KMS-11 (cell line): ENCODE results near the gene TAGAP.
"Not testable (repeated sequence)": the region's sequence is repeated elsewhere in the genome, so short reads cannot be mapped to it uniquely, and the experiment has no call there.

Experiments used
- H2AFZ ChIP-seq: fragments of 200-600 bp; sonication (generic); 2 replicates; pipeline ENCODE4 v1.6.1; 2016; ENCODE audit warnings: antibody characterized with exemption, mixed run types, low read depth
- H3K27ac ChIP-seq: fragments of 200-600 bp; sonication (generic); 2 replicates; pipeline ENCODE4 v1.6.1; 2016; ENCODE audit warnings: mild to moderate bottlenecking, mixed run types
- H3K27me3 ChIP-seq: fragments of 200-600 bp; sonication (generic); 2 replicates; pipeline ENCODE4 v1.6.1; 2017; ENCODE audit warnings: mild to moderate bottlenecking, low read depth, mixed run types, moderate library complexity; ENCODE audit not compliant: insufficient read depth
- H3K36me3 ChIP-seq: fragments of 200-600 bp; sonication (generic); 2 replicates; pipeline ENCODE4 v1.6.1; 2017; ENCODE audit warnings: mild to moderate bottlenecking, mixed run types; ENCODE audit not compliant: insufficient read depth
- H3K4me1 ChIP-seq: fragments of 200-600 bp; sonication (generic); 2 replicates; pipeline ENCODE4 v1.6.1; 2016; ENCODE audit warnings: mild to moderate bottlenecking, low read depth, mixed run types; ENCODE audit not compliant: poor library complexity, severe bottlenecking
- H3K4me2 ChIP-seq: fragments of 200-600 bp; sonication (generic); 2 replicates; pipeline ENCODE4 v1.7.0; 2016; ENCODE audit warnings: mild to moderate bottlenecking, mixed run types
- H3K4me3 ChIP-seq: fragments of 200-600 bp; sonication (generic); IDR thresholded peaks from 2 replicates; pipeline ENCODE4 v1.6.1; 2017; ENCODE audit warnings: low read depth, low read length, mixed read lengths; ENCODE audit not compliant: insufficient read depth
- H3K79me2 ChIP-seq: fragments of 200-600 bp; sonication (generic); 2 replicates; pipeline ENCODE4 v1.6.1; 2016; ENCODE audit warnings: low read depth, mixed run types; ENCODE audit not compliant: insufficient read depth
- H3K9ac ChIP-seq: fragments of 200-600 bp; sonication (generic); 2 replicates; pipeline ENCODE4 v1.6.1; 2016; ENCODE audit warnings: mild to moderate bottlenecking, mixed run types
- H4K20me1 ChIP-seq: fragments of 200-600 bp; sonication (generic); 2 replicates; pipeline ENCODE4 v1.6.1; 2016; ENCODE audit warnings: mild to moderate bottlenecking, mixed run types; ENCODE audit not compliant: insufficient read depth
- TF ChIP-seq, protein P1 (sequence below): fragments of 200-600 bp; sonication (generic); conservative IDR thresholded peaks from 2 replicates; pipeline ENCODE4 v1.6.1; 2017; ENCODE audit warnings: low read depth, mild to moderate bottlenecking, antibody characterized with exemption, low read length, moderate library complexity, mixed read lengths

The TAGAP gene

DNA sequence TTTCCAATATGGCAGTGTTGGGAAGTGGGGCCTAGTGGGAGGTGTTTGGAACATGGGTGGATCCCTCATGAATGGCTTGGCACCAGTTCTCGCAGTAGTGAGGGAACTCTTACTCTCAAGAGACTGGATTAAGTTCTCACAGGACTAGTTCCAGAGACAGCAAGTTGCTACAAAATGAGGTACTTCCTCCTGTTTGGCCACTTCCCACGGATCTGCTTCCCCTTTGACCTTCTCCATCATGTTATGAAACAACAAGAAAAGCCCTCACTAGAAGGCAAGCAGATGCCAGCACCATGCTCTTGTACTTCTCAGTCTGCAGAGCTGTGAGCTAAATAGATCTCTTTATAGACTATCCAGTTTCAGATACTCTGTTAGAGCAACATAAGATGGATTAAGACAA, 47.9 kb downstream of the TAGAP start:
- no peaks in the 10 kb centered on the region for H3K79me2 ChIP-seq

DNA sequence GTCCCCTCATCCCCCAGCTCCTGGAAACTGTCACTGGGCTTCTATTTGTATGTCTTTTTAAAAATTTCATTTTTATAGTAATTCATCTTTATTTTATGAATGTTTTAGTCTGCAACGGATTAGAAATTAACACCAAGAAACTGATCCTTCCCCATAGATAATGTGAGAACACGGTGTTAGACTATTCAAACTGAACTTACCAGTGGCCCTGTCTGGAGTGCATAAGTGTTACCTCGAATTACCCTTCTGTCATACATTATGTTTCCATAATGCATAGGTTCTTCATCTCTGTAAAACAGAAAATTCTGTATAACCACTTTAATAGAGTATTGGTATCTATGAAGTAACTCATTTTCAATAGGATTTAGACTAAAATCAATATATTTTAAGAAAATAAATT, 51.2 kb downstream of the TAGAP start:
- Histone ChIP-seq H3K27ac (no peak overlapping the region), H3K79me2 (no peaks in the 10 kb centered on the region), H2AFZ (no peak overlapping the region), H4K20me1 (no peaks in the 10 kb centered on the region), H3K36me3 (no peaks in the 10 kb centered on the region), H3K4me2 (no peak overlapping the region), H3K27me3 (no peaks in the 10 kb centered on the region), H3K4me3 (no peak overlapping the region), H3K9ac (no peak overlapping the region), H3K4me1 (no peaks in the 10 kb centered on the region)
- TF ChIP-seq, protein P1, sequence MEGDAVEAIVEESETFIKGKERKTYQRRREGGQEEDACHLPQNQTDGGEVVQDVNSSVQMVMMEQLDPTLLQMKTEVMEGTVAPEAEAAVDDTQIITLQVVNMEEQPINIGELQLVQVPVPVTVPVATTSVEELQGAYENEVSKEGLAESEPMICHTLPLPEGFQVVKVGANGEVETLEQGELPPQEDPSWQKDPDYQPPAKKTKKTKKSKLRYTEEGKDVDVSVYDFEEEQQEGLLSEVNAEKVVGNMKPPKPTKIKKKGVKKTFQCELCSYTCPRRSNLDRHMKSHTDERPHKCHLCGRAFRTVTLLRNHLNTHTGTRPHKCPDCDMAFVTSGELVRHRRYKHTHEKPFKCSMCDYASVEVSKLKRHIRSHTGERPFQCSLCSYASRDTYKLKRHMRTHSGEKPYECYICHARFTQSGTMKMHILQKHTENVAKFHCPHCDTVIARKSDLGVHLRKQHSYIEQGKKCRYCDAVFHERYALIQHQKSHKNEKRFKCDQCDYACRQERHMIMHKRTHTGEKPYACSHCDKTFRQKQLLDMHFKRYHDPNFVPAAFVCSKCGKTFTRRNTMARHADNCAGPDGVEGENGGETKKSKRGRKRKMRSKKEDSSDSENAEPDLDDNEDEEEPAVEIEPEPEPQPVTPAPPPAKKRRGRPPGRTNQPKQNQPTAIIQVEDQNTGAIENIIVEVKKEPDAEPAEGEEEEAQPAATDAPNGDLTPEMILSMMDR: no peak

More for the DNA sequence above, 47.9 kb downstream of the TAGAP start:
- H3K4me2 ChIP-seq: no peak overlapping the region
- no peaks in the 10 kb centered on the region for H3K36me3 ChIP-seq
- no peak overlapping the region for H2AFZ ChIP-seq
- TF ChIP-seq, protein P1: no peak
- no peak overlapping the region for H3K4me3 ChIP-seq
- H4K20me1 ChIP-seq: no peaks in the 10 kb centered on the region
- H3K27ac ChIP-seq: no peak overlapping the region
- H3K9ac ChIP-seq: no peak overlapping the region
- no peaks in the 10 kb centered on the region for H3K27me3 ChIP-seq
- H3K4me1 ChIP-seq: peaks cover 12% of the 10 kb centered on the region

DNA sequence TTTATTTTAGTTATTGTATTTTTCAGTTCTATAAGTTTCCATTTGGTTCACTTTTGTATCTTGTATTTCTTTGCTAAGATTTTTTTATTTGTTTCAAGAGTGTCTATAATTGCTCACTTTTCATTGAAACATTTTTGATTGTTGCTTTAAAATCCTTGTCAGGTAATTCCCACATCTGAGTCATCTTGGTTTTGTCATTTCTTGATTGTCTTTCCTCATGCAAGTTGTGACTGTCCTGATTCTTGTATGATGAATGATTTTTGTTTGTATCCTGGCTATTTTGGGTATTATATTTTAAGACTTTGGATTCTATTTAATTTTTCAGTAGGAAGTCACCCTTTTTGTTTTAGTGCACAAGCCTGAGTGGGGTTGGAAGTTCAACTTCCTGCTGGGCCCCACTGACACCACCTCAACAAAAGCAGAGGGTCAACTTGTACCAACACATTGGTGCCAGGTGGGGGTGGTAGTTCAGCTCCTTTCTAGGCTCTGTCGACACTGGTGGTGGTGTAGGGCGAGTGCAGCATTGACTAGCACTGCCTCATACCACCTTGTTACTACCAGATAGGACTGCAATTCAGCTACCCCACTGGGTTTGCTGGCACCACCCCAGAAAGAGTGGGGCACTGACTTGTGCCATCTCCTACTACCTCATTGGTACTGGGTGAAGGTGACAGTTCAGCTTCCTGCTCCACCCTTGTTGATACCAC, 53.6 kb downstream of the TAGAP start:
- Histone ChIP-seq H3K36me3 (no peaks in the 10 kb centered on the region), H3K79me2 (no peaks in the 10 kb centered on the region), H3K9ac (no peak overlapping the region), H3K4me1 (no peaks in the 10 kb centered on the region), H3K27ac (no peak overlapping the region), H3K4me3 (no peak overlapping the region), H4K20me1 (no peaks in the 10 kb centered on the region), H3K27me3 (no peaks in the 10 kb centered on the region), H2AFZ (no peak overlapping the region), H3K4me2 (no peak overlapping the region)
- TF ChIP-seq, protein P1: no peak

DNA sequence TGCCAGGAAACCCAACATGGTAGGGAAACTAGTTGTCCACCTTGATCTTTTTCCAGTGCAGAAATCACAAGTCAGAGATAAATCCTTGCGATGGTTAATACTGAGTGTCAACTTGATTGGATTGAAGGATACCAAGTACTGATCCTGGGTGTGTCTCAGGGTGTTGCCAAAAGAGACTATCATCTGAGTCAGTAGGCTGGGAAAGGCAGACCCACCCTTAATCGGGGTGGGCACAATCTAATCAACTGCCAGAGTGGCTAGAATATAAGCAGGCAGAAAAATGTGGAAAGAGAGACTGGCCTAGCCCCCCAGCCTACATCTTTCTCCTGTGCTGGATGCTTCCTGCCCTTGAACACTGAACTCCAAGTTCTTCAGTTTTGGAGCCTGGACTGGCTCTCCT, 55.1 kb downstream of the TAGAP start:
- not testable (repeated sequence) for H4K20me1 ChIP-seq, H3K36me3 ChIP-seq, H3K27me3 ChIP-seq, H3K27ac ChIP-seq, H3K4me2 ChIP-seq, H3K4me3 ChIP-seq, H3K9ac ChIP-seq, H2AFZ ChIP-seq, H3K4me1 ChIP-seq, H3K79me2 ChIP-seq

DNA sequence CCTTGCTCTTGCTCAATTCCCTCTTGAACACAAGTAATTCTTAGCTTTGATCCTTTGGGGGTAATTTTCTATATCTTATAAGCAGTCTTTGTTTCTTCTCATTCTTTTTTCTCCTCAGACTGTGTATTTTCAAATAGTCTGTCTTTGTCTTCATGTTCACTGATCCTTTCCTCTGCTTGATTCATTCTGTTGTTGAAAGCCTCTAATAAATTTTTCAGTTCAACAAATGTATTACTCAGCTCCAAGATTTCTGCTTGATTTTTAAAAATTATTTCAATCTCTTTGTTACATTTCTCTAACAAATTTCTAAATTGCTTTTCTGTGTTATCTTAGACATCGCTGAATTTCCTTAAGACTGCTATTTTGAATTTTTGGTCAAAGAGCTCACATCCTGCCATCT, 56.3 kb downstream of the TAGAP start:
- Histone ChIP-seq H3K36me3 (no peaks in the 10 kb centered on the region), H3K79me2 (no peaks in the 10 kb centered on the region), H3K27ac (no peak overlapping the region), H3K4me3 (no peak overlapping the region), H3K27me3 (no peaks in the 10 kb centered on the region), H2AFZ (no peak overlapping the region), H4K20me1 (no peaks in the 10 kb centered on the region), H3K4me1 (no peaks in the 10 kb centered on the region), H3K4me2 (no peak overlapping the region), H3K9ac (no peak overlapping the region)
- TF ChIP-seq, protein P1: no peak
